NCI-H446 (cell line): ENCODE results near the gene TYRP1.
"Not testable (repeated sequence)": the region's sequence is repeated elsewhere in the genome, so short reads cannot be mapped to it uniquely, and the experiment has no call there.

Experiments
- DNase-seq, 2 experiments: peaks; one replicate each; lab custom pipeline; 2025; lab: John Stamatoyannopoulos, UW

Gene TYRP1

GRCh38 chr9:12693141-12693540 lies at the start of gene TYRP1:
Gene TYRP1, plus strand, starts transcription at chr9:12693385. Its CDS starts 612 bp downstream, at chr9:12693997.
- DNase-seq: no peak

- DNase-seq: no peak
Measured at GRCh38 chr9:12643686-12644085, 49.5 kb upstream of the TYRP1 start.

GRCh38 chr9:12648925-12649324 lies 44.3 kb upstream of the TYRP1 start:
- DNase-seq: no peak

- no peak for DNase-seq
Measured at GRCh38 chr9:12651125-12651524, 42.1 kb upstream of the TYRP1 start.

GRCh38 chr9:12652973-12653372 lies 40.2 kb upstream of the TYRP1 start:
- DNase-seq: no peak

- no peak for DNase-seq
Measured at GRCh38 chr9:12656803-12657202, 36.4 kb upstream of the TYRP1 start.

- no peak for DNase-seq
Measured at GRCh38 chr9:12657233-12657632, 36.0 kb upstream of the TYRP1 start.

GRCh38 chr9:12657998-12658397 lies 35.2 kb upstream of the TYRP1 start:
- DNase-seq: no peak

- DNase-seq: no peak
Measured at GRCh38 chr9:12658531-12659209, 34.5 kb upstream of the TYRP1 start.

- no peak for DNase-seq
Measured at GRCh38 chr9:12659220-12659619, 34.0 kb upstream of the TYRP1 start.

GRCh38 chr9:12666813-12667212 lies 26.4 kb upstream of the TYRP1 start:
- DNase-seq: no peak

GRCh38 chr9:12667892-12668291 lies 25.3 kb upstream of the TYRP1 start:
- DNase-seq: no peak

- DNase-seq: no peak
Measured at GRCh38 chr9:12670006-12670405, 23.2 kb upstream of the TYRP1 start.

- DNase-seq: no peak
Measured at GRCh38 chr9:12674961-12675360, 18.2 kb upstream of the TYRP1 start.

- not testable (repeated sequence) for DNase-seq
Measured at GRCh38 chr9:12677462-12678126, 15.6 kb upstream of the TYRP1 start.

- no peak for DNase-seq
Measured at GRCh38 chr9:12680341-12680740, 12.8 kb upstream of the TYRP1 start.

- DNase-seq: no peak
Measured at GRCh38 chr9:12680757-12681156, 12.4 kb upstream of the TYRP1 start.

- DNase-seq: no peak
Measured at GRCh38 chr9:12681620-12682019, 11.6 kb upstream of the TYRP1 start.

GRCh38 chr9:12684974-12685373 lies 8.2 kb upstream of the TYRP1 start:
- DNase-seq: no peak

GRCh38 chr9:12689233-12689632 lies 4.0 kb upstream of the TYRP1 start:
- no peak for DNase-seq

- no peak for DNase-seq
Measured at GRCh38 chr9:12694013-12694412, 828 bp downstream of the TYRP1 start.

GRCh38 chr9:12695474-12695873 lies 2.3 kb downstream of the TYRP1 start:
- DNase-seq: peak; percentile 47 to 57

GRCh38 chr9:12696931-12697622 lies 3.9 kb downstream of the TYRP1 start:
- peak in 1 of 2 experiments; percentile 9 for DNase-seq
